ENCODE results near the gene COQ8A. TPM values are rescaled to one million over a fixed set of nuclear protein-coding genes. Genes with fewer than 3 reads are reported as not detected.

The COQ8A gene
- total and polyA plus RNA-seq, 10 of the 15 experiments (the other 5 are each of a cell fraction or from before 2014, with no cell fraction given): 0.72 to 24.8 (median 12.1) TPM

GRCh38 chr1:226956942-226957713 is 17.0 kb downstream of the COQ8A start (continued):
- TF ChIP-seq ASH2L (IDR thresholded peaks at IDR 0.05; ENCODE audit: borderline replicate concordance, low read depth) (no peak), HCFC1 (IDR thresholded peaks at IDR 0.05; ENCODE audit: low read length) (no peak), EZH2 (IDR thresholded peaks at IDR 0.05; ENCODE audit: borderline replicate concordance, control insufficient read depth, low read depth, low read length) (no peak)

GRCh38 chr1:226957714-226958113 is 17.6 kb downstream of the COQ8A start:
- CTCF ChIA-PET: no interaction called here
- no peak overlapping the region for H2AFZ ChIP-seq (ENCODE audit: control insufficient read depth, low read depth, low read length)
- POLR2A ChIA-PET: no interaction called here
- SMC1A ChIA-PET (ENCODE audit: uncharacterized antibody, unreplicated experiment): no interaction called here
- TF ChIP-seq HCFC1 (IDR thresholded peaks at IDR 0.05; ENCODE audit: low read length): no peak
- no peak for TF ChIP-seq NR2F1 (conservative IDR thresholded peaks at IDR 0.05)
- TF ChIP-seq ASH2L (IDR thresholded peaks at IDR 0.05; ENCODE audit: borderline replicate concordance, low read depth): no peak
- no peak for TF ChIP-seq MTA3 (IDR thresholded peaks at IDR 0.05; ENCODE audit: borderline replicate concordance, low read length)
- TF ChIP-seq, protein P1, sequence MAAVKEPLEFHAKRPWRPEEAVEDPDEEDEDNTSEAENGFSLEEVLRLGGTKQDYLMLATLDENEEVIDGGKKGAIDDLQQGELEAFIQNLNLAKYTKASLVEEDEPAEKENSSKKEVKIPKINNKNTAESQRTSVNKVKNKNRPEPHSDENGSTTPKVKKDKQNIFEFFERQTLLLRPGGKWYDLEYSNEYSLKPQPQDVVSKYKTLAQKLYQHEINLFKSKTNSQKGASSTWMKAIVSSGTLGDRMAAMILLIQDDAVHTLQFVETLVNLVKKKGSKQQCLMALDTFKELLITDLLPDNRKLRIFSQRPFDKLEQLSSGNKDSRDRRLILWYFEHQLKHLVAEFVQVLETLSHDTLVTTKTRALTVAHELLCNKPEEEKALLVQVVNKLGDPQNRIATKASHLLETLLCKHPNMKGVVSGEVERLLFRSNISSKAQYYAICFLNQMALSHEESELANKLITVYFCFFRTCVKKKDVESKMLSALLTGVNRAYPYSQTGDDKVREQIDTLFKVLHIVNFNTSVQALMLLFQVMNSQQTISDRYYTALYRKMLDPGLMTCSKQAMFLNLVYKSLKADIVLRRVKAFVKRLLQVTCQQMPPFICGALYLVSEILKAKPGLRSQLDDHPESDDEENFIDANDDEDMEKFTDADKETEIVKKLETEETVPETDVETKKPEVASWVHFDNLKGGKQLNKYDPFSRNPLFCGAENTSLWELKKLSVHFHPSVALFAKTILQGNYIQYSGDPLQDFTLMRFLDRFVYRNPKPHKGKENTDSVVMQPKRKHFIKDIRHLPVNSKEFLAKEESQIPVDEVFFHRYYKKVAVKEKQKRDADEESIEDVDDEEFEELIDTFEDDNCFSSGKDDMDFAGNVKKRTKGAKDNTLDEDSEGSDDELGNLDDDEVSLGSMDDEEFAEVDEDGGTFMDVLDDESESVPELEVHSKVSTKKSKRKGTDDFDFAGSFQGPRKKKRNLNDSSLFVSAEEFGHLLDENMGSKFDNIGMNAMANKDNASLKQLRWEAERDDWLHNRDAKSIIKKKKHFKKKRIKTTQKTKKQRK (IDR thresholded peaks at IDR 0.05; ENCODE audit: low read depth, low read length): no peak
- TF ChIP-seq HDAC2 (IDR thresholded peaks at IDR 0.05): no peak
- TF ChIP-seq RBBP5 (conservative IDR thresholded peaks at IDR 0.05): no peak
- no peak for TF ChIP-seq RELA (IDR thresholded peaks at IDR 0.05; ENCODE audit: borderline replicate concordance, partially characterized antibody)
- no peak for TF ChIP-seq CTCF (IDR thresholded peaks at IDR 0.05 in 2 of 3, conservative IDR thresholded peaks at IDR 0.05 in 1 of 3; ENCODE audit: control insufficient read depth in 2 of 3, extremely low read depth in 1 of 3, insufficient read depth in 1 of 3, low read depth in 3 of 3, low read length in 3 of 3)
- TF ChIP-seq RAD21 (IDR thresholded peaks at IDR 0.05; ENCODE audit: insufficient read depth, low read depth, low read length): no peak
- TF ChIP-seq POU2F2 (IDR thresholded peaks at IDR 0.05; ENCODE audit: borderline replicate concordance, low read depth, low read length): no peak
- no peak for TF ChIP-seq ZNF24 (IDR thresholded peaks at IDR 0.05)
- H3K79me2 ChIP-seq (ENCODE audit: control insufficient read depth, insufficient read depth, low read length): no peaks in the 10 kb centered on the region
- no peaks in the 10 kb centered on the region for H3K27me3 ChIP-seq (replicated peaks in 1 of 2; ENCODE audit: control insufficient read depth in 2 of 2, insufficient read depth in 2 of 2, low read length in 1 of 2)
- H3K36me3 ChIP-seq (ENCODE audit: control insufficient read depth in 2 of 2, insufficient read depth in 2 of 2, low read length in 1 of 2): no peaks in the 10 kb centered on the region
- DNase-seq (ENCODE audit: low read depth, low spot score) (no peak), FAIRE-seq (no peak), ATAC-seq (no peak)
- no peaks in the 10 kb centered on the region for H4K20me1 ChIP-seq (ENCODE audit: control insufficient read depth, insufficient read depth)
- in situ Hi-C loops (cut with MboI) (no loop called here), intact Hi-C loops (cut with micrococcal nuclease; ENCODE audit: unreplicated experiment) (no loop called here)
- no peak overlapping the region for H3K4me2 ChIP-seq (ENCODE audit: control insufficient read depth, insufficient read depth)
- H3K4me1 ChIP-seq (ENCODE audit: control insufficient read depth, insufficient read depth, low read length): no peaks in the 10 kb centered on the region; the same call in 1 of the 2 replicates
- 82% methylated on average over 11 of the region's 11 CpGs for WGBS (ENCODE audit: insufficient coverage, insufficient replicate concordance, low lambda C conversion rate, missing lambda C conversion rate)
- H3K9me3 ChIP-seq (replicated peaks; ENCODE audit: control insufficient read depth, insufficient read depth, low read length): no peaks in the 10 kb centered on the region; the same call in 2 of the 3 replicates
- H3K27ac ChIP-seq (ENCODE audit: control insufficient read depth, insufficient read depth): no peak overlapping the region
- no peak overlapping the region for H3K9ac ChIP-seq (ENCODE audit: control insufficient read depth, insufficient read depth, low read length)
- no TSS peak for BruUV-seq (replicated peaks)
- no peak overlapping the region for H3K4me3 ChIP-seq
- RAD21 ChIA-PET (ENCODE audit: unreplicated experiment): no interaction called here

All from GM12878 (cell line).